Measurements from ENCODE around the gene ISG20.

GRCh38 chr15:88618686-88619085, 20.1 kb upstream of the ISG20 start:
- TF ChIP-seq CTCF (IDR thresholded peaks at IDR 0.05; ENCODE audit: low read depth, low read length, poor library complexity, severe bottlenecking) (no peak), EZH2phosphoT487 (IDR thresholded peaks at IDR 0.05; ENCODE audit: borderline replicate concordance, low read length) (no peak)
